Neural crest cell (in vitro differentiated cells): ENCODE results near the gene RDH13. TPM values are rescaled to one million over a fixed set of nuclear protein-coding genes. Genes with fewer than 3 reads are reported as not detected.

Experiments
- DNase-seq: peaks from one replicate; pipeline ENCODE4 v3.0.0; 2021; ENCODE audit warnings: low read depth, mixed read lengths, low spot score
- H3K27ac Mint-ChIP-seq: one replicate; pipeline ENCODE4 v1.8.0; 2021; ENCODE audit warnings: mild to moderate bottlenecking, mixed read lengths; ENCODE audit not compliant: unreplicated experiment
- H3K27me3 Mint-ChIP-seq: 2 replicates; pipeline ENCODE4 v1.8.0; 2021; ENCODE audit warnings: low read depth, mild to moderate bottlenecking, mixed read lengths
- H3K36me3 Mint-ChIP-seq: 2 replicates; pipeline ENCODE4 v1.8.0; 2021; ENCODE audit warnings: low read depth, mild to moderate bottlenecking, mixed read lengths
- H3K4me1 Mint-ChIP-seq: 2 replicates; pipeline ENCODE4 v1.8.0; 2021; ENCODE audit warnings: mixed read lengths
- H3K4me3 Mint-ChIP-seq: one replicate; pipeline ENCODE4 v1.8.0; 2021; ENCODE audit warnings: mild to moderate bottlenecking, mixed read lengths
- H3K9me3 Mint-ChIP-seq: 2 replicates; pipeline ENCODE4 v1.8.0; 2021; ENCODE audit warnings: mixed read lengths
- CTCF ChIP-seq: fragments of 200-600 bp; sonication (generic); conservative IDR thresholded peaks from 2 replicates; pipeline ENCODE4 v1.5.0; 2021; ENCODE audit warnings: antibody characterized with exemption, mild to moderate bottlenecking
- total RNA-seq: library from RNA; stranded (reverse); gene quantifications from 2 replicates; pipeline ENCODE4 v1.2.1, GENCODE V29; 2021

RDH13 gene
- total RNA-seq, 1 donor from 2014 or later, result 19.9 TPM

- TF ChIP-seq CTCF, result no peak
- Mint-ChIP-seq H3K4me3 (peak overlapping the region; percentile 39), H3K36me3 (no peaks in the 10 kb centered on the region), H3K27me3 (no peaks in the 10 kb centered on the region), H3K4me1 (peaks cover 6% of the 10 kb centered on the region), H3K27ac (no peak overlapping the region), H3K9me3 (no peaks in the 10 kb centered on the region)
- no peak for DNase-seq
Observed at GRCh38 chr19:55094456-55095259, 31.7 kb upstream of the RDH13 start.

- H3K36me3 Mint-ChIP-seq, result peaks cover 2% of the 10 kb centered on the region
- no peak for TF ChIP-seq CTCF
- no peaks in the 10 kb centered on the region for H3K9me3 Mint-ChIP-seq
- DNase-seq, result no peak
- H3K27ac Mint-ChIP-seq, result no peak overlapping the region
- peaks cover 22% of the 10 kb centered on the region for H3K4me1 Mint-ChIP-seq
- peaks cover 3% of the 10 kb centered on the region for H3K27me3 Mint-ChIP-seq
- no peak overlapping the region for H3K4me3 Mint-ChIP-seq
Observed at GRCh38 chr19:55092423-55093318, 29.7 kb upstream of the RDH13 start.

- H3K4me3 Mint-ChIP-seq, result no peak overlapping the region
Observed at GRCh38 chr19:55091955-55092354, 29.0 kb upstream of the RDH13 start.

GRCh38 chr19:55091126-55091910, 28.4 kb upstream of the RDH13 start:
- TF ChIP-seq CTCF, result no peak
- Mint-ChIP-seq H3K27me3 (peaks cover 6% of the 10 kb centered on the region), H3K4me1 (peaks cover 32% of the 10 kb centered on the region), H3K9me3 (no peaks in the 10 kb centered on the region), H3K36me3 (peaks cover 2% of the 10 kb centered on the region), H3K4me3 (peak overlapping the region; percentile 70), H3K27ac (no peak overlapping the region)
- DNase-seq, result no peak

More at GRCh38 chr19:55091955-55092354, 29.0 kb upstream of the RDH13 start:
- TF ChIP-seq CTCF, result no peak
- Mint-ChIP-seq H3K36me3 (peaks cover 2% of the 10 kb centered on the region), H3K27ac (no peak overlapping the region), H3K4me1 (peaks cover 29% of the 10 kb centered on the region), H3K27me3 (peaks cover 4% of the 10 kb centered on the region), H3K9me3 (no peaks in the 10 kb centered on the region)
- peak; percentile 39 for DNase-seq

- no peak for TF ChIP-seq CTCF
- H3K27ac Mint-ChIP-seq, result no peak overlapping the region
- peaks cover 12% of the 10 kb centered on the region for H3K27me3 Mint-ChIP-seq
- DNase-seq, result no peak
- H3K4me1 Mint-ChIP-seq, result peaks cover 36% of the 10 kb centered on the region
- peaks cover 2% of the 10 kb centered on the region for H3K36me3 Mint-ChIP-seq
- H3K4me3 Mint-ChIP-seq, result peak overlapping the region; percentile 70
- no peaks in the 10 kb centered on the region for H3K9me3 Mint-ChIP-seq
Observed at GRCh38 chr19:55090564-55090963, 27.6 kb upstream of the RDH13 start.
